HepG2 (cell line): ENCODE results near the gene SF3B5. TPM values are rescaled to one million over a fixed set of nuclear protein-coding genes. Genes with fewer than 3 reads are reported as not detected.
A peak's percentile ranks its signal among the peaks of the same experiment; 100 is the strongest.

Experiments
- ATAC-seq: fragments of 200-7000 bp; cut with Tn5 transposase; 3 replicates; pipeline ENCODE4 v1.9.1; 2020; ENCODE audit warnings: mild to moderate bottlenecking, moderate library complexity
- BruUV-seq: library from RNA; stranded (reverse); fragments of 400-500 nt; replicated peaks from 2 replicates; lab custom pipeline; 2021; lab: Mats Ljungman, UMichigan
- CTCF ChIA-PET: fragments of 300-600 bp; formaldehyde crosslinking; extraction: SDS; loops from one replicate; lab custom pipeline; 2021; ENCODE audit warnings: low total read pairs, inconsistent platforms, low intra/inter-chr PET ratio; lab: Yijun Ruan, JAX
- POLR2A ChIA-PET: fragments of 350-600 bp; sonication (Branson Sonifier 250); formaldehyde crosslinking; loops from one replicate; lab custom pipeline; 2020; ENCODE audit warnings: antibody characterized with exemption, inconsistent platforms; lab: Yijun Ruan, JAX
- DNase-seq: peaks from one replicate; pipeline ENCODE4 v3.0.0-alpha.2; 2015; ENCODE audit warnings: low spot score
- FAIRE-seq: peaks from 3 replicates; lab custom pipeline; 2011; peaks lifted over from hg19 to GRCh38; lab: Jason Lieb, UNC
- H2AFZ ChIP-seq: one replicate; pipeline ENCODE4 v1.6.1; 2011; ENCODE audit warnings: low read length, inconsistent platforms
- H3K27ac ChIP-seq: fragments of 300-600 bp; 3 replicates; pipeline ENCODE4 v1.8.0; 2011; ENCODE audit warnings: mixed run types, mild to moderate bottlenecking, mixed read lengths, low read length, inconsistent platforms; ENCODE audit not compliant: insufficient read depth; ENCODE audit errors: extremely low read length
- H3K27me3 ChIP-seq, 2 experiments: fragments of 200-600 bp in 1 of 2; 2 replicates in 1 of 2; 3 replicates in 1 of 2; pipeline versions ENCODE4 v1.6.0 to v1.8.0; 2011; ENCODE audit warnings: low read length in 2 of 2, mild to moderate bottlenecking in 2 of 2, moderate library complexity in 2 of 2, inconsistent platforms in 1 of 2; ENCODE audit not compliant: insufficient read depth in 2 of 2, control insufficient read depth in 1 of 2
- H3K36me3 ChIP-seq, 2 experiments: fragments of 200-600 bp in 1 of 2; replicated peaks in 1 of 2; 2 replicates in 1 of 2; 3 replicates in 1 of 2; pipeline versions ENCODE4 v1.5.1 to v1.8.0; 2011; ENCODE audit warnings: low read length in 2 of 2, inconsistent platforms in 1 of 2; ENCODE audit not compliant: insufficient read depth in 2 of 2, control insufficient read depth in 1 of 2
- H3K4me1 ChIP-seq: 2 replicates; pipeline ENCODE4 v1.5.1; 2012; ENCODE audit warnings: low read length, inconsistent platforms; ENCODE audit not compliant: insufficient read depth
- H3K4me2 ChIP-seq: 2 replicates; pipeline ENCODE4 v1.6.0; 2011; ENCODE audit warnings: low read depth, low read length, inconsistent platforms
- H3K4me3 ChIP-seq, 3 experiments: fragments of 200-600 bp in 1 of 3; sonication (generic), shearing (Covaris generic) in 1 of 3; replicated peaks in 1 of 3; 2 replicates each; pipeline ENCODE4 v1.5.1; 2011 to 2016; ENCODE audit warnings: low read length in 3 of 3, inconsistent platforms in 2 of 3, low read depth in 2 of 3, mild to moderate bottlenecking in 2 of 3, control low read depth in 1 of 3, mixed read lengths in 1 of 3; ENCODE audit not compliant: insufficient read depth in 1 of 3
- H3K79me2 ChIP-seq: one replicate; pipeline ENCODE4 v1.6.1; 2011; ENCODE audit warnings: low read length, inconsistent platforms; ENCODE audit not compliant: insufficient read depth
- H3K9ac ChIP-seq: 2 replicates; pipeline ENCODE4 v1.6.0; 2011; ENCODE audit warnings: mild to moderate bottlenecking, low read depth, low read length, inconsistent platforms; ENCODE audit not compliant: insufficient read depth
- H3K9me3 ChIP-seq: 2 replicates; pipeline ENCODE4 v1.5.1; 2012; ENCODE audit warnings: mild to moderate bottlenecking, low read length
- H4K20me1 ChIP-seq: 2 replicates; pipeline ENCODE4 v1.6.0; 2011; ENCODE audit warnings: inconsistent platforms, mild to moderate bottlenecking, low read length, moderate library complexity; ENCODE audit not compliant: insufficient read depth
- AGO1 ChIP-seq: fragments of 200-400 bp; formaldehyde crosslinking; IDR thresholded peaks from 2 replicates; pipeline ENCODE4 v1.6.1; 2017; ENCODE audit warnings: mild to moderate bottlenecking, low read depth, low read length, moderate library complexity; ENCODE audit not compliant: poor library complexity, severe bottlenecking
- BORCS8-MEF2B ChIP-seq: sonication (generic); formaldehyde crosslinking; IDR thresholded peaks from 2 replicates; pipeline ENCODE4 v1.8.0; 2022; ENCODE audit warnings: mild to moderate bottlenecking, missing genetic modification reagents
- HOMEZ ChIP-seq: IDR thresholded peaks from 2 replicates; pipeline ENCODE4 v1.6.1; 2016; ENCODE audit warnings: low read depth
- NBN ChIP-seq: fragments of 450-650 bp; conservative IDR thresholded peaks from 2 replicates; pipeline ENCODE4 v1.6.1; 2017
- NFE2 ChIP-seq: sonication (generic); formaldehyde crosslinking; IDR thresholded peaks from 2 replicates; pipeline ENCODE4 v1.4.0; 2020; ENCODE audit warnings: missing genetic modification reagents
- NFIC ChIP-seq: IDR thresholded peaks from 2 replicates; pipeline ENCODE4 v1.6.1; 2012; ENCODE audit warnings: mild to moderate bottlenecking, low read length, inconsistent platforms
- RAD51 ChIP-seq: fragments of 450-650 bp; IDR thresholded peaks from 2 replicates; pipeline ENCODE4 v1.6.1; 2016; ENCODE audit warnings: borderline replicate concordance
- SMC3 ChIP-seq: IDR thresholded peaks from 2 replicates; pipeline ENCODE4 v1.6.1; 2011; ENCODE audit warnings: low read length, improper control_type of control experiment
- STAT6 ChIP-seq: sonication (generic); formaldehyde crosslinking; IDR thresholded peaks from 2 replicates; pipeline ENCODE4 v1.4.0; 2020; ENCODE audit warnings: missing genetic modification reagents, mild to moderate bottlenecking, borderline replicate concordance
- U2AF2 ChIP-seq: fragments of 200-400 bp; formaldehyde crosslinking; IDR thresholded peaks from 2 replicates; pipeline ENCODE4 v1.6.1; 2017; ENCODE audit warnings: low read depth, mild to moderate bottlenecking, low read length
- YY1 ChIP-seq: IDR thresholded peaks from 2 replicates; pipeline ENCODE4 v1.6.1; 2011; ENCODE audit warnings: low read length, low read depth, moderate library complexity, mild to moderate bottlenecking; ENCODE audit not compliant: insufficient read depth, insufficient replicate concordance
- ZBTB10 ChIP-seq: sonication (generic); formaldehyde crosslinking; IDR thresholded peaks from 2 replicates; pipeline ENCODE4 v1.4.0; 2020; ENCODE audit warnings: missing genetic modification reagents, borderline replicate concordance
- ZNF280D ChIP-seq: sonication (generic); formaldehyde crosslinking; IDR thresholded peaks from 2 replicates; pipeline ENCODE4 v1.5.1; 2020; ENCODE audit warnings: mild to moderate bottlenecking, missing genetic modification reagents
- WGBS: methylation state at CpG from one replicate; pipeline ENCODE4 v1.1.6; 2017; ENCODE audit warnings: low lambda C conversion rate; 5-methylcytosine and 5-hydroxymethylcytosine counted together
- in situ Hi-C: cut with HindIII; loops from 2 replicates; pipeline ENCODE4 v1.10.0; 2017; ENCODE audit warnings: low pct_unique_long_range_greater_than_20kb; ENCODE audit not compliant: extremely low pct_ligation_motif_present
- intact Hi-C: fragments of 100-400 bp; cut with micrococcal nuclease; formaldehyde crosslinking; loops from one replicate; pipeline ENCODE4 v1.10.0; 2022; ENCODE audit not compliant: unreplicated experiment
- polyA plus RNA-seq, 8 experiments: library from polyadenylated mRNA; depleted of rRNA in 3 of 8; stranded (reverse) in 7 of 8; unstranded in 1 of 8; fragments of >200 nt; fragmentation: Illumina TruSeq in 4 of 8; extraction: Trizol in 4 of 8; gene quantifications; 2 replicates each; pipeline versions ENCODE4 v1.2.1 to v1.2.3, GENCODE V29; 2011 to 2016; ENCODE audit warnings: low read depth in 4 of 8, missing spikeins in 1 of 8, mixed read lengths in 1 of 8; ENCODE audit not compliant: insufficient read depth in 1 of 8
- total RNA-seq, 5 experiments: library from RNA; depleted of rRNA; stranded (reverse); fragments of >200 nt; fragmentation: Illumina TruSeq; extraction: Trizol; gene quantifications; 2 replicates each; pipeline ENCODE4 v1.2.3, GENCODE V29; 2016; ENCODE audit warnings: low read depth in 1 of 5

SF3B5 gene
- total and polyA plus RNA-seq, 2 of the 13 experiments (the other 11 are each of a cell fraction or from before 2014, with no cell fraction given) = 263 to 292 TPM

GRCh38 chr6:144098993-144099392 lies 3.6 kb upstream of the SF3B5 start (continued):
- TF ChIP-seq STAT6 (CRISPR knock-in tag) = no peak
- no peak for TF ChIP-seq BORCS8-MEF2B (CRISPR knock-in tag)
- no peak for TF ChIP-seq RAD51
- no peak for TF ChIP-seq ZBTB10 (CRISPR knock-in tag)
- no peak for TF ChIP-seq NBN

GRCh38 chr6:144094731-144095133 lies 641 bp downstream of the SF3B5 start:
- peak overlapping the region; percentile 91 for H3K9ac ChIP-seq
- H3K79me2 ChIP-seq = peaks cover 20% of the 10 kb centered on the region
- BruUV-seq = no TSS peak
- H3K27ac ChIP-seq = peak overlapping the region; percentile 83
- ATAC-seq (peak; percentile 46), DNase-seq (no peak), FAIRE-seq (no peak)
- peak overlapping the region; percentile 88 to 100 (median 98) for H3K4me3 ChIP-seq
- no peaks in the 10 kb centered on the region; a peak in 1 of 5 replicates for H3K27me3 ChIP-seq
- H3K36me3 ChIP-seq = no peaks in the 10 kb centered on the region
- ChIA-PET POLR2A (interaction anchor here (0.7 to 1.3 kb wide), 3 partner anchors 29 to 157 kb away, joined by 3 read pairs; no protein-coding TSS in a partner anchor), CTCF (no interaction called here)
- 2% methylated on average over 19 of the region's 19 CpGs for WGBS
- no peaks in the 10 kb centered on the region for H4K20me1 ChIP-seq
- H3K4me2 ChIP-seq = peak overlapping the region; percentile 89
- H2AFZ ChIP-seq = no peak overlapping the region
- intact Hi-C loops = no loop called here
- H3K9me3 ChIP-seq = no peaks in the 10 kb centered on the region
- in situ Hi-C loops = loop anchor here (5.0 kb wide), 1 partner anchor 123 kb away; no protein-coding TSS in a partner anchor
- peaks cover 36% of the 10 kb centered on the region for H3K4me1 ChIP-seq
- no peak for TF ChIP-seq U2AF2
- TF ChIP-seq YY1 = no peak
- TF ChIP-seq HOMEZ (CRISPR knock-in tag) = no peak
- no peak for TF ChIP-seq NFIC
- peak; percentile 15; the same call in 1 of the 2 replicates for TF ChIP-seq ZNF280D (CRISPR knock-in tag)
- TF ChIP-seq SMC3 = no peak
- no peak for TF ChIP-seq NFE2 (CRISPR knock-in tag)
- peak; percentile 17 for TF ChIP-seq AGO1
